Chondrocyte (in vitro differentiated cells): ENCODE results near the gene GBX1. TPM values are rescaled to one million over a fixed set of nuclear protein-coding genes. Genes with fewer than 3 reads are reported as not detected.

Experiments used
- DNase-seq: peaks from one replicate; pipeline ENCODE4 v3.0.0; 2021; ENCODE audit warnings: mixed read lengths, low spot score
- H3K27ac Mint-ChIP-seq: one replicate; pipeline ENCODE4 v1.8.0; 2021; ENCODE audit warnings: mild to moderate bottlenecking, moderate library complexity, mixed read lengths; ENCODE audit not compliant: unreplicated experiment
- H3K27me3 Mint-ChIP-seq: 2 replicates; pipeline ENCODE4 v1.8.0; 2021; ENCODE audit warnings: low read depth, mixed read lengths
- H3K36me3 Mint-ChIP-seq: 2 replicates; pipeline ENCODE4 v1.8.0; 2021; ENCODE audit warnings: low read depth, mixed read lengths
- H3K4me1 Mint-ChIP-seq: 2 replicates; pipeline ENCODE4 v1.8.0; 2021; ENCODE audit warnings: low read depth, mild to moderate bottlenecking, mixed read lengths
- H3K4me3 Mint-ChIP-seq: one replicate; pipeline ENCODE4 v1.8.0; 2021; ENCODE audit warnings: mild to moderate bottlenecking, moderate library complexity, mixed read lengths; ENCODE audit not compliant: unreplicated experiment
- H3K9me3 Mint-ChIP-seq: 2 replicates; pipeline ENCODE4 v1.8.0; 2021; ENCODE audit warnings: low read depth, mixed read lengths
- CTCF ChIP-seq: fragments of 200-600 bp; sonication (generic); IDR thresholded peaks from 2 replicates; pipeline ENCODE4 v1.5.0; 2021; ENCODE audit warnings: antibody characterized with exemption, mild to moderate bottlenecking, moderate library complexity
- total RNA-seq: library from RNA; stranded (reverse); gene quantifications from 3 replicates; pipeline ENCODE4 v1.2.1, GENCODE V29; 2021

Gene GBX1
- total RNA-seq, 1 donor from 2014 or later, result not detected

- peaks cover 25% of the 10 kb centered on the region for H3K36me3 Mint-ChIP-seq
- no peak overlapping the region for H3K4me3 Mint-ChIP-seq
- no peaks in the 10 kb centered on the region for H3K4me1 Mint-ChIP-seq
Observed at GRCh38 chr7:151131592-151132293, 35.8 kb downstream of the GBX1 start.

GRCh38 chr7:151131224-151131591, 36.3 kb downstream of the GBX1 start:
- Mint-ChIP-seq H3K36me3 (peaks cover 21% of the 10 kb centered on the region), H3K9me3 (no peaks in the 10 kb centered on the region), H3K4me3 (no peak overlapping the region), H3K27me3 (no peaks in the 10 kb centered on the region), H3K27ac (no peak overlapping the region), H3K4me1 (no peaks in the 10 kb centered on the region)
- no peak for DNase-seq
- TF ChIP-seq CTCF, result no peak

More at GRCh38 chr7:151131592-151132293, 35.8 kb downstream of the GBX1 start:
- TF ChIP-seq CTCF, result no peak
- no peaks in the 10 kb centered on the region for H3K9me3 Mint-ChIP-seq
- H3K27ac Mint-ChIP-seq, result no peak overlapping the region
- peak; percentile 88 for DNase-seq
- no peaks in the 10 kb centered on the region for H3K27me3 Mint-ChIP-seq

- Mint-ChIP-seq H3K4me3 (no peak overlapping the region), H3K9me3 (no peaks in the 10 kb centered on the region)
Observed at GRCh38 chr7:151130741-151131157, 36.7 kb downstream of the GBX1 start.

GRCh38 chr7:151129960-151130591, 37.4 kb downstream of the GBX1 start:
- peak; percentile 59 for DNase-seq
- TF ChIP-seq CTCF, result no peak
- Mint-ChIP-seq H3K4me1 (peaks cover 2% of the 10 kb centered on the region), H3K9me3 (no peaks in the 10 kb centered on the region), H3K36me3 (peaks cover 18% of the 10 kb centered on the region), H3K27me3 (no peaks in the 10 kb centered on the region), H3K4me3 (no peak overlapping the region), H3K27ac (no peak overlapping the region)

More at GRCh38 chr7:151130741-151131157, 36.7 kb downstream of the GBX1 start:
- H3K27ac Mint-ChIP-seq, result no peak overlapping the region
- peak; percentile 64 for DNase-seq
- H3K27me3 Mint-ChIP-seq, result no peaks in the 10 kb centered on the region
- H3K4me1 Mint-ChIP-seq, result no peaks in the 10 kb centered on the region
- TF ChIP-seq CTCF, result no peak
- peaks cover 21% of the 10 kb centered on the region for H3K36me3 Mint-ChIP-seq

GRCh38 chr7:151129117-151129959, 38.2 kb downstream of the GBX1 start:
- Mint-ChIP-seq H3K27ac (no peak overlapping the region), H3K4me3 (no peak overlapping the region)

More at GRCh38 chr7:151129117-151129959, 38.2 kb downstream of the GBX1 start:
- peaks cover 2% of the 10 kb centered on the region for H3K4me1 Mint-ChIP-seq
- peaks cover 16% of the 10 kb centered on the region for H3K36me3 Mint-ChIP-seq
- H3K9me3 Mint-ChIP-seq, result no peaks in the 10 kb centered on the region
- no peak for TF ChIP-seq CTCF
- no peak for DNase-seq
- H3K27me3 Mint-ChIP-seq, result no peaks in the 10 kb centered on the region
